ENCODE measurements around the gene RABGGTA. TPM values are rescaled to one million over a fixed set of nuclear protein-coding genes. Genes with fewer than 3 reads are reported as not detected.
A peak's percentile ranks its signal among the peaks of the same experiment; 100 is the strongest.

RABGGTA gene
- total and polyA plus RNA-seq, 10 of the 15 experiments (the other 5 are each of a cell fraction or from before 2014, with no cell fraction given), result 19.1 to 75.6 (median 46.9) TPM

- TF ChIP-seq HSF1 (IDR thresholded peaks at IDR 0.05; ENCODE audit: low read depth, low read length) (no peak), PAX8 (IDR thresholded peaks at IDR 0.05) (no peak), KLF5 (IDR thresholded peaks at IDR 0.05; ENCODE audit: partially characterized antibody) (no peak), ZNF687 (IDR thresholded peaks at IDR 0.05) (peak; percentile 67; the same call in 1 of the 2 replicates), HDGF (IDR thresholded peaks at IDR 0.05) (no peak), ZNF622 (IDR thresholded peaks at IDR 0.05) (no peak), SKIL (IDR thresholded peaks at IDR 0.05; ENCODE audit: low read depth, poor library complexity, severe bottlenecking) (no peak), RAD21 (IDR thresholded peaks at IDR 0.05; ENCODE audit: insufficient read depth, low read depth, low read length) (no peak), NBN (IDR thresholded peaks at IDR 0.05) (peak; percentile 97), PAX5 (IDR thresholded peaks at IDR 0.05; ENCODE audit: borderline replicate concordance, low read depth, low read length) (0 out of 2 replicates have a peak, but pooled peaks have one; percentile 17), MLLT1 (IDR thresholded peaks at IDR 0.05) (no peak), TCF3 (IDR thresholded peaks at IDR 0.05; ENCODE audit: borderline replicate concordance, insufficient read depth, low read depth, low read length) (no peak), NFYB (IDR thresholded peaks at IDR 0.05; ENCODE audit: insufficient read depth, low read depth, low read length) (no peak), FOXM1 (IDR thresholded peaks at IDR 0.05; ENCODE audit: low read depth, low read length) (no peak), RBBP5 (conservative IDR thresholded peaks at IDR 0.05) (no peak), POLR2AphosphoS5 (IDR thresholded peaks at IDR 0.05; ENCODE audit: low read length) (peak; percentile 64), CHD1 (IDR thresholded peaks at IDR 0.05; ENCODE audit: low read depth, low read length) (no peak), ZNF207 (IDR thresholded peaks at IDR 0.05; ENCODE audit: borderline replicate concordance) (no peak), CHD2 (IDR thresholded peaks at IDR 0.05; ENCODE audit: borderline replicate concordance, low read depth, low read length) (peak; percentile 60; the same call in 1 of the 2 replicates), MAX (IDR thresholded peaks at IDR 0.05; ENCODE audit: low read depth, low read length) (peak; percentile 73), MXI1 (IDR thresholded peaks at IDR 0.05; ENCODE audit: low read depth, low read length) (peak; percentile 95)
Observed at GRCh38 chr14:24299255-24300191, 28.1 kb upstream of the RABGGTA start, which contains the start of the genes DHRS1 and NOP9 (continued).

Measured in GM12878 (cell line).